Activated CD8-positive, alpha-beta memory T cell treated with anti-CD3 and anti-CD28 coated beads, Interleukin-2, amount 50 U/mL, for 4 hours (primary cell): ENCODE results near the gene RFX5.
"Not testable (repeated sequence)": the region's sequence is repeated elsewhere in the genome, so short reads cannot be mapped to it uniquely, and the experiment has no call there.

ENCODE experiments used
- DNase-seq: peaks from one replicate; pipeline ENCODE4 v3.0.0-alpha.2; 2020

Gene RFX5

DNA sequence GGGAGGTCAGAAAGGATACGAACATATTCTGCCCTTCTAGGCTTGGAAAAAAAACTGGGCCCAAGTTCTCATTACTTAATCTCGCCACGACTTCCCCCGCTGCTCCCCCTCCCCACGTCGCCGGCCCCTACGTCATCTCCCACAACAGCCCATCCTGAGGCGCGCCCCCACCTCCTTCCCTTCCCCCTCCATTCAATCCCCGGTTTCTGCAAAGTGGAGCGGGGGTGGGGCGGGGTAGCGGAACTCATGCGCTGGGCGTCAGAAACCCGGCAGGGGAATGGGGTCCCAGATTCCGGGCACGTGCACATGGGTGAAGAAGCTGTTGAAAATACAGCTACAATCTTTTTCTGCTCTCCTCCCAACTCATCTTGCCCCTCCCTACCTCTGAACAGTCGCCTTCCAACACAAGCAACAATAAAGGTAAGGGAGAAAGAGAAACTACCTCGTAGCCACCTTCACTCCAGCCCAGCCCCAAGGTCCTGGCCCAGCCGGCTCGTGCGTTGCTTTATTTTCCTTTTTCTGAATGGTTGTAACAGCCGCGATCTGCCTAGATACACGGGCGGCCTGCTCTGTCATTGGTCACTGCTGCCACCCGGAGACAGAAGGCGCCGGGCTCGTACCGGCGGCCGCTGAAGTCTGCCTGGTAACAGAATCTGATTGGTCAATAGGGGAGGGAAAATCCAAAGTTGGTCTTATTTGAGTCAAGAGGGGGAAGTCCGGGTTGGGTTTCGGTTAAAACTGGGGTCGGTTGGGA, at the start of gene RFX5:
TSS of gene RFX5 (minus strand) at position 484 of the 754 bp plus-strand sequence. CDS start 932 bp downstream, outside the sequence.
- peak; percentile 89 for DNase-seq

DNA sequence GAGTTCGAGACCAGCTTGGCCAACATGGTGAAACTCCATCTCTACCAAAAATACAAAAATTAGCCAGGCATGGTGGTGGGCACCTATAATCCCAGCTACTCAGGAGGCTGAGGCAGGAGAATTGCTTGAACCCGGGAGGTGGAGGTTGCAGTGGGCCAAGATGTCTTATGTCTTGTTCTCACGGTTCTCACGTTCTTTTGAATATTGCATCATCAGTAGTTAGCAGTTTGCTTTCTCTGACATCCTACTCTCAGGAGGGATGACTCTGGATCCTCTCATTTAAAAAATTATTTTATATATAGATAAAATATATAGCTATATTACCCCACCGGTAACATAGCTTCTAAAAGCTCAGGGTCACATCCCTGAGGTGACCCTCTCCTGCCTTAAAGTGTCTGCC, 49.2 kb upstream of the RFX5 start:
- not testable (repeated sequence) for DNase-seq

DNA sequence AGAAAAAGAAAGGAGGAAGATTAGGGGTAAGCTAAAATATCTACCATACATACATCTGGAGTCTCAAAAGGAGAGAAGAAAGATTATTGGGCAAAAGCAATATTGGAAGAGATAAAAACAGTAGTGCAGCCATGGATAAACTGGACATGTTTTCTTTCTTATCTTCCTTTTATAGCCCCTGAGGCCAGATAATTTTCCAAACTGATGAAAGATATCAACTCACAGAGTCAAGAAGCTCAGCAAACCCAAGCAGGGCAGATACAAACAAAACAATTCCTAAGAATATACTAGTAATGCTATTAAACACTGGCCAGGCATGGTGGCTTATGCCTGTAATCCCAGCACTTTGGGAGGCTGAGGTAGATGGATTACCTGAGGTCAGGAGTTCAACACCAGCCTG, 46.5 kb upstream of the RFX5 start:
- no peak for DNase-seq

DNA sequence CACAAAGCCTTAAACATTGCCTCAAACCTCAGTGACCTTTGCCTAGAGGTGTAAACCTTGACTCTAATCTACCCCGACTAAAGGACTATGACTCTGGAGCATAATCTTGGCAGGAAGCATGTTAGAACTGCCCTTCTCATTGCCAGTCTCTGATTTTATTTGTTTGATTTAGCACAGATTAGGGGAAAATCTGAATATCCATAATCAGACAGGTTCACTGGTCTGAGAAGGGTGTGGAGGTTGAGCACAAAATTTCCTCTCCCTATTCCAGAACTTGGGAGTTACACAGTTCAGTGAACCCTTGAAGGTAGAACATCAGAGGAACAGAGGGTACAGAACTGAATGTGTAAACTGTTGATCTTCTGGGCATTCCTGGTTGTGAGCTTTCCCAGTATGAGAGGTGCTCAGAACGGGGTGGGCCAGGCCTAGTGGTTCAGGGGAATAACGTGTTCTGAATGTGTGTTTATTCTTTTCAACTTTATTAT, 44.1 kb upstream of the RFX5 start:
- no peak for DNase-seq

DNA sequence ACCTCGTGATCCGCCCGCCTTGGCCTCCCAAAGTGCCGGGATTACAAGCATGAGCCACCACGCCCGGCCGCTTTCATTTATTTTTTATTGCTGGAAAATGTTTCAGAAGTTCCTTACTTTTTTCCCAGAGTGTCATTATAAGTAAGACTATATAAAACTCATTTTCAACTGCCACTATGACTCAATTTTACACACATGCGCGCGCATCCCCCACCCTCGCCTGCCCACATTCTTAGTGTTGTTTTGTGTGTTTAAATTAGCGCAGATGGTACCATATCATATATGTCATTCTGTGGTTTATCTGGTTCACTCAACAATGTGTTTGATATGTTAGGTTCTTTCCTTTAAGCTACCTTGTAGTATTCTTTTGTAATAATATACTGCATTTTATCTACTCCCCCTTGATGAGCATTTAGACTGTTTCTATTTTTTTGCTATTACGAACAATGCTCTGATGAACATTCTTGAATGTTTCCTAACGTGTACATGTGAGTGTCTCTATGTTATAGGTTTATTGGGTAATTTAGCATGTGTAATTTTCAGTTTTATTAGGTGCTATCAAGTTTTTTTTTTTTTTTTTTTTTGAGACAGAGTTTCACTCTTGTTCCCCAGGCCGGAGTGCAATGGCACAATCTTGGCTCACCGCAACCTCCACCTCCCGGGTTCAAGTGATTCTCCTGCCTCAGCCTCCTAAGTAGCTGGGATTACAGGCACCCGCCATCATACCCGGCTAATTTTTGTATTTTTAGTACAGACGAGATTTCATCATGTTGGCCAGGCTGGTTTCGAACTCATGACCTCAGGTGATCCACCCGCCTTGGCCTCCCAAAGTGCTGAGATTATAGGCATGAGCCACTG, 43.4 kb upstream of the RFX5 start:
- not testable (repeated sequence) for DNase-seq

DNA sequence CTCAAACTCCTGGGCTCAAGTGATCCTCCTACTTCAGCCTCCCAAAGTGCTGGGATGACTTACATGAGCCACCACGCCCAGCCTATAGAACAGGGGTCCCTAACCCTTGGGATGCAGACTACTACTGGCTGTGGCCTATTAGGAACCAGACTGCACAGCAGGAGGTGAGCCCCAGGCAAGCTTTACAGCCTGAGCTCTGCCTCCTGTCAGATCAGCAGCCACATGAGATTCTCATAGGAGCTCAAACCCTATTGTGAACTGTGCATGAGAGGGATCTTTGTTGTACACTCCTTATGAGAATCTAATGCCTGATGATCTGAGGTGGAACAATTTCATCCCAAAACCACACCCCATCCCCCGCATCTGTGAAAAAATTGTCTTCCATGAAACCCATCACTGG, 39.0 kb upstream of the RFX5 start:
- DNase-seq, result no peak

DNA sequence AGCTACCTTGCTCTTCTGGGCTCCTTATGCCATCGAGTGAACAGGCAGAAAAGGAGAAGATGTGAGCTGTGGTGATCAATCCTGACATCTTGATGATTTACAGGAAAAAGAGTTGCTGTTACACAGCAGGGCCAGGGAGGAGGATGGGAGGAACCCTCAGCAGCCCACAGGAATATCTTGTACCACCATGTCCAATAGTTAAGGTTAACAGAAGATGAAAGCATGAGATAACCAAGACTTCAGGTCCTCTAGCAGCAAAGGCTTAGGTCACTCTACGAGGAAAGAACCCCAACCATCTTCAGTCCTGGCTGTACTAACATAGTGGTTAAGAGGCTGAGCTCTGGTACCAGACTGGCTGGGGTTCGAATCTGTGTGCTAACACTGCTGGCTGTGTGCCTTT, 37.5 kb upstream of the RFX5 start:
- DNase-seq, result no peak

DNA sequence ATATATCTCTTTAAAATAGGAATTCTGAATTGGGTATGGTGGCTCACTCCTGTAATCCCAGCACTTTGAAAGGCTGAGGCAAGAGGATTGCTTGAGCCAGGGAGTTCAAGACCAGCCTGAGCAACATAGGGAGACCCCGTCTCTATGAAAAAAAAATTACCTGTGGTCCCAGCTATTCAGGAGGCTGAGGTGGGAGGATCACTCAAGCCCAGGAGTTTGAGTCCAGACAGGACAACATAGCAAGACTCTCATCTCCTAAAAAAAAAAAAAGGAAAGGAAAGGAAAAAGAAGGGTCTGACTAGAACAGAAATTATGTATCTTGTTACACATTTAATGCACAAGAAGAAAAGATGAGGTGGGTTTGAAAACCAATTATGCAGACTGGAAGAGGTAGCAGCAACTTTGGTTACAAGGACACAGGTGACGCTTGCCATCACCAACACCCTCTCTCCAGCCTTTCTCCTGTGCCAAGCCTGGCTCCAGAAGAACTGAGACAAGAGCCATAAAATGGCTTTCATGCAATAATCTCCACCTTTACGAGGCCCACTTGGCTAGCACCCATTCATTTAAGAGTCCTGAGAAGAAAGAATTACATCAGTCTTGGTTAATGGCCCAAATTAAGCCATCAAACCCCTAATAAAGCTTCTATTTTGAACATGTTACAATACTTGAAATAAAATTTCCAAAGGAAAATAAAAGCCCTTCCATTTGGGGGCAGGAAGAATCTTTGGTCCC, 30.3 kb upstream of the RFX5 start:
- DNase-seq, result no peak

DNA sequence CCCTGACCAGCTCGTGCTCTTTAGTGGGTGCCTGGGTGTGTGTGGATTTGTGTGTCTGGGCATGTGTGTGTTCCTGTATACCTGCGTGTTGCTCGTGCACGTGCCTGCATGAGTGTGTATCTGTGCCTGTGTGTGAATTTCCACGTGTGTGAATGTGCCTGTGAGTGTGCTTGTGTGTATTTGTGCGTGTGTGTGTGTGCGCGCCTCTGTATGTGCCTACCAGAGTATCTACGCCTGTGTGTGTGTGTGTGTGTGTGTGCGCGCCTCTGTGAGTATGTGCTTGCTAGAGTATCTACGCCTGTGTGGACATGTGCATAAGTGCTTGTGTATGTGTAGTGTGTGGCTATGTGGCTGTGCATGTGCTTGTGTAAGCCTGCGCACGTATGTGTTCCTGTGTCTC, 26.1 kb upstream of the RFX5 start:
- no peak for DNase-seq

DNA sequence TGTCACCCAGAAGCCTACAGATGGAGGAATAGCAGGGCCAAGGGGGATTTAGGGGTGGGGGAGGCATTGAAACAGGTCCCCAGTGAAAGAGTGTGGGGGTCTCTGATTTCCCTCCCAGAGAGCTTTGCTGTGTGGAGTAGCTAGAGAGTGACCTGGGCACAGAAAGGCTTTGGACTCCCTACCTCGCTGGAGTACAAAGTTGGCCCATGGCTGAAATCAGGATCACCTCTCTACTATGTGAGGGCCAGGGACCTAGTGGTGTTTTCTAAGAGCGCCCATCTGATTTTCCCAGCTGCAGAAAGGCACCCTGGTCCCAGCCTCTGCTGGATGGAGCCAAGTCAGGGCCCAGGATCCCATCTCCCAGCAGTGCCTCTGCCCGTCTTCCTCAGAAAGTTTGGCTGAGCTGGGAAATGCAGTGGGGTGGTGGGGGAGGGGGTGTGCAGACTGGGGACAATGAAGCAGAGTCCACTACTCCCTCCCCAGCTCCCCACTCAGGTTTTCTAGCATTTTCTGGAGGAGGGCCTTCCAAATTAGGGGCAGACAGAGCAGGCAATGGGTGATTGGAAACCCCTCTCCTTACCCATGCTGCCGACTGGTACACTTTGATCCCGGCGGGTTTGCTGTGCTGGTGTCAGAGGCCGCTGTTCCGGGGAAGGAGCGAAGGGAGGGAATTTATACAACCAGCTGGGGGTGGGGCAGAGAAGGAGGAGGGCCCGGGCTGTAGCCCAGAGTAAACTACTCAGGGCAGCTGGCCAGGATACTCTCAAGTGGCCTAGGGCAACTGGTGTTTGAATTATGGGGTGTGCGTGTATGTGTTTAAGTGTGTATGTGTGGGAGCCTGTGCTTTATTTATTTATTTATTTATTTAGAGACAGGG, 25.2 kb upstream of the RFX5 start, which contains the start of gene SELENBP1:
TSS of gene SELENBP1 (minus strand) at position 648 of the 877 bp plus-strand sequence. CDS start at position 584, 64 bp downstream.
- DNase-seq, result no peak

DNA sequence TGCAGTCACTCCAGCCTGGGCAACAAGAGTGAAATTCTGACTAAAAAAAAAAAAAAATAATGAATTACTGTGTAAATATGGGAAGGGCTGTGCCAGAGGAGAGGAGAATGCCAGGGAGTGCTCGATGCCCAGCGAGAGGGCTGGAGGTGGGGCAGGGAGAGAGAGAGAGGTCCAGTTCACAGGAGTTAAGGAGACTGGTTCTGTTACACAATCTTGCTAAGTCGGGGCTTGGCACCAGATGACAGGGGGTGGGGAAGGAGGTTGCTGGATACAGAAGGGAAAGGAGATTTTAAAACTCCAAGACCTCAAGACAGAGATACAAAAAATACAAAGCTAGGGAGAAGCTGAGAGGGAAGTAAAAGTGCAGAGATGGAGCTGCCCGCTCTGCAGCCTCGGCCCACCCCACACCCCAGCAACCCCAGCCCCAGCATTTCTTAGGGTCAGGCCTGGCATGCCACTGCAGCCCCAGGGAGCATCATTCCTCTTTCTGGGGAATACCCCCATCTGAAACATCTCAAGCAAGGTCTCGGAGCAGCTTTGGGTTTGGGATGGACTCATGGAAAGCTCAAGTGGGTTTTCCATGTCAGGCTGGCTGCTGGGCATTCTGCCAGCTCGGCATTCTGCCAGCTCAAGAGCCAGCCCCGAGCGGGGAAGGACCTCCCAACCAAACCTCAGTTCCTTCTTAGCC, 24.5 kb upstream of the RFX5 start:
- DNase-seq, result no peak

DNA sequence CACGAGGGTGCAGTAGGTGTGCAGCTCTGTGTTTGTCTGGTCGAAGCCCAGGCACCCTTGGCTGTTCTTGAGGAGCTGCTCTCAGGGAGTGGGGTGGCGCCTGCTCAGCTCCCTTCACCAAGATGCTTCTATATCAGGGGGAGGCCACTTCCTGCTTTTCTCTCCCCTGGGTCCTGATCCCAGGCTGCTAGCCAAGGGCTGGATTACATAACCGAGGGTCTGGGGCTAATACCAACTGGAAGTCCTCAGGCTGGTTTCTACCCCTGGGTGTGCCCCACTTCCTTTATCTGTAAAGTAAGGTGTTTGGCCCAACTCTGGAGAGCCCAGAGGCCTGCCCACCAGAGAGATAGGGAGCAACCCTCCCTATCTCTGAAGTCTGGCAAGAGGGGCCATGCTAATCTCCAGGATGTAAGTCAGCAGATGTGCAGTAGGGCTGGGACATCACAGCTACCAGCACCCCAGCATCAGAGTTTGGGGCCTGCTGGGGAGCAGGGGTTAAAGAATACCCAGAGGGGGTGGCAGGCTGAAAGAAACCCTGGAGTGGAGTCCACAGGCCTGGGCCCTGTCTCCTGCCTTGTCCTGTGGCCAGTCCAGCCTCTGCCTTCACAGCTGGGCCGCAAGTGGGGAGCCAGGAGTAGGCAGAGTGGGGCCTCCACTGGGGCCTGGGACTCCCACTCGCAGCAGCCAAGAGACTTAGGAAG, 23.3 kb upstream of the RFX5 start:
- DNase-seq, result no peak

DNA sequence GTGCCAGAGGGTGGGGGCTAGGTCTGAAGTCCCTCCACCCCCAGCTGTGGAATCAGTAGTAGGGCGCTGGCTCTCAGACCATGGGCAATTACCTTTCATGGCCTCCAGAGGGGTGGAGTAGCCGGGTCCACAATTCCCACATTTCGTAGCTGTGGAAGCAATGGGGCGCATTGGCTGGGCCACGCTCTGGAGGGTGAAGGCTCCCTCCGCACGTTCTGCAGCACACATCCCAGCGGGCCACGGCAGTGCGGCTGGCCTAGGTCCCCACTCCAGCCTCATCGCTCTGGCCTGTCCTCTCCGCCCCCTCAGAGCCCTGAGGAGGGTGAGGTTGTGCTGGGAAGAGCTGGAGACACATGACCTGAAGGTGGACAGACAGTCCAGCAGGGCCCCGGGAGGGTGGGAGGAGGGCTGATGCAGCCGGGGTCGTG, 22.6 kb upstream of the RFX5 start:
- no peak for DNase-seq

DNA sequence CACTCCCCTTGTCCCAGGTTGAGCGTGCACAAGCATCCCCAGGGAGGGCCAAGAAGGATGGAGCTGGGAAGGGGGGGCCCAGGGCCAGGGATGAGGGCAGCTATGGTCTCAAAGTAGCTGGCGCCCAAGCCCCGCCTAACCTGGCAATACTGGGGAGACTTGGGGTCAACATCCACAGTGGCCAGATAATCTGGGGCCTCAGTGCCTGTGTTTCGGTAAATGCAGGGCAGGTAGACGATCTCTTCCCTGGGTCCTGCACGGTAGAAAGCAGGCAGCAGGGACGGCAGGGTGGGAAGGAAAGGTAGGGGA, 22.2 kb upstream of the RFX5 start:
- DNase-seq, result no peak

DNA sequence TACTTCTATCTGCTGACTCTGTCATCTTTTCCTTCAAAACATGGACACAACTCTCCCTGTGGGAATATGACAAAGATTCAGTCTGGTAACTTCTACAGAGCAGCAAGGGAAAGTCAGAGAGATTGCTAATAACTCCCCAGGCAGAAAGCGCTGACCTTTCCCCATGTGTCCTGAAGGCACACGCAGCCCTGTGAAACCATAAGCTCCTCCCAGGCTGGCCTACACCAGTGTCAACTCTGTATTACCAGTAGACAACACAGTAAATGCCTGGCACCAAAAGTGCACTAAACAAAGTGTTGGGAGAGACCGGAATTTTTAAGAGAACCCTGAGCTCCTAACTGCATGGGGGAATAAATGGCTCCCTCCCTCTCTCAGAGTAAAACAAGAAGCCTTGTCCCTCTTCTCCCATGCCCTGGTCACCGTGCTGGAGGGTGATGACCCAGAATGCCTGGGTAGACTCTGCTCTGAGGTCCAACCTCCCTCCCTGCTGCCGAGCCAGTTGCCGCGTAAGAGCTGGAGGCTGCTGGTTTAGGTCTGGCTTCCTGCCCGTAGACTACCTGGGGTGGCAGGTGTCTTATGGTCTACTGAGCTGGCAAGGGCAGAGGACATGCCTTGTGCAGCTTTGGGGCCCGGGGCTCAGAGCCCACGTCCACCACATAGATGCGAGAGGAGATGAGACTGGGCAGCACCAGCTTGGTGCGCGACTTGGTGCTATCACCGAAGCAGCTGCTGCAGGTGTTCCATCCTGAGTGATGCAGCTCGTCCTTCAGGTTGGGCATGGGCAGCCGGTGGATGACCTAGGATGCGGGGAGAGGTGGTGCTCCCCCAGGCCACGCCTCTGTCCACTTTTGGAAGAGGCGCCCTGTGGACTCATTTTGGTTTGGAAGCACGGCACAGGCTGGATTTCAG, 21.6 kb upstream of the RFX5 start:
- DNase-seq, result no peak

DNA sequence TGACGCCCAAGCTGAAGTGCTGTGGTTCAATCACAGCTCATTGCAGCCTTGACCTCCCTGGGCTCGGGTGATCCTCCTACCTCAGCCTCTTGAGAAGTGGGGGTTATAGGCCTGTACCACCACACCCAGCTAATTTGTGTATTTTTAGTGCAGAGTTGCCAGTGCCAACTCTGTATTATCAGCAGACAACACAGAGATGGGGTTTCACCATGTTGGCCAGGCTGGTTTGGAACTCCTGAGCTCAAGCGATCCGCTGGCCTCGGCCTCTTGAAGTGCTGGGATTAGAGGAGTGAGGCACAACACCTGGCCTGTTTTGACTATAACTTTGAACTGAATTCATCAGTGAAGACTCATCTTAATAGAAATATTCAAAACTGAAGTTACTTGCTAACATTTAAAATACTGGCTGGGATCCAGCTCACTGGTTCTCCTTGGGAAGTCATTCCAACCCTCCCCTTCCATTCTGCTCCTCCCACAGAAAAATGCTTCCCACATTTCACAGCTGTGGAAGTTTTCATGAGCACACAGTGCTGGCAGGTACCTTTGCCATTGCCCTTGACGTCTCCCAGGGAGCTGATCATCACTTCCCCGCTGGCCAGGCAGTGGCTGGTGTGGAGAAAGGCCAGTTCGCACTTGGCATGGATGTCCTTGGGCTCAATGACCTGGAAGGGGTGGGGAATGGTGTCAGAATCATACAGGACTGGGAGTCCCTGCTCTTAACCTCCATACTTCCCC, 20.8 kb upstream of the RFX5 start:
- DNase-seq, result no peak

DNA sequence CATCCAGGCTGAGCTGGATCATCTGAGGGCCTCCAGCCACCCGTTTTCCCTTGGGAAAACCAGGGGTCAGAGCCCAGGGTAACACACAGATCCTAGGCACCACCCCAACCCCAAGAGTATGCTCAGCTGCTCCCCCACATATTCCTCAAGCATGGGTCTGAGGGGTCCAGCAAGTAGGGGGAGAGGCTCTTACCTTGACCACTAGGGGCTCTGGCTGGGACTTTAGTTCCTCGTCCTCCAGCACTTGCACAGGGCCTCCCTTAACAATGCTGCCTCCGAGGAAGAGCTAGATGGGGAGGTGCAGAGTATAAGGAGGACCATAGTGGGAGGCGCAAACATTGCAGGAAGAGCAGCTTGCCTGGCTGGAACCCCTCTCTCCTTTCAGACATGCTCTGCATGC, 17.9 kb upstream of the RFX5 start:
- no peak for DNase-seq

DNA sequence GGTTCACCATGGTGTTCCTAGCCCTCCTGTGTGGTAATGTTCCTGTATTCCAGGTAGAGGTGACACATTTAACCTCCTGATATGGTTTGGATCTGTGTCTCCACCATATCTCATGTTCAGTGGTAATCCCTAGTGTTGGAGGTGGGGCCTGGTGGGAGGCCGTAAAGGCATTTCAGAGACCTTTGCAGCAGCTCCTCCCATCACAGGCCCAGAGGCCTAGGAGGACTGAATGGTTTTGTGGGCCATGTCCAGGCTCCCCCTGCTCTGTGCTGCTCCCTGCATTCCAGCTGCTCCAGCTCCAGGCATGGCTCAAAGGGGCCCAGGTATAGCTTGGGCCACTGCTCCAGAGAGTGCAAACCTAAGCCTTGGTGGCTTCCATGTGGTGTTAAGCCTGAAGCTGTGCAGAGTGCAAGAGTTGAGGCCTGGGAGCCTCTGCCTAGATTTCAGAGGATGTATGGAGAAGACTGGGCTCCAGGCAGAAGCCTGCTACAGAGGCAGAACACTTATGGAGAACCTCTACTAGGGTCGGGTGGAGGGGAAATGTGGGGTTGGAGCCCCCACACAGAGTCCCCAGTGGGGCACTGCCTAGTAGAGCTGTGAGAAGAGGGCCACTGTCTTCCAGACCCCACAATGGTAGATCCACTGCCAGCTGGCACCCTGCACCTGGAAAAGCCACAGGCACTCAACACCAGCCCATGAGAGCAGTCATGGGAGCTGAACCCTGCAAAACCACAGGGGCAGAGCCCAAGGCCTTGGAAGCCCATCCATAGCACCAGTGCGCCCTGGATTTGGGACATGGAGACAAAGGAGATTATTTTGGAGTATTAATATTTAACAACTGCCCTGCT, 15.5 kb upstream of the RFX5 start:
- no peak for DNase-seq
